K562 (cell line): ENCODE data around the gene RPL22. TPM values are rescaled to one million over a fixed set of nuclear protein-coding genes. Genes with fewer than 3 reads are reported as not detected.

Source experiments
- ARID2 ChIP-seq: fragments of 450-650 bp; IDR thresholded peaks from 2 replicates; pipeline ENCODE4 v1.6.1; 2017; ENCODE audit warnings: antibody characterized with exemption, mild to moderate bottlenecking
- BCL6 ChIP-seq: fragments of 250-450 bp; sonication (Bioruptor Pico); IDR thresholded peaks from 2 replicates; pipeline ENCODE4 v1.4.0; 2020
- CCNT2 ChIP-seq: IDR thresholded peaks from 2 replicates; pipeline ENCODE4 v1.6.1; 2011; ENCODE audit warnings: borderline replicate concordance, low read depth, mild to moderate bottlenecking, moderate library complexity, mixed read lengths, low read length; ENCODE audit not compliant: insufficient read length; ENCODE audit errors: extremely low read depth
- DDX20 ChIP-seq: fragments of 450-650 bp; IDR thresholded peaks from 2 replicates; pipeline ENCODE4 v1.6.1; 2016; ENCODE audit warnings: missing genetic modification characterization, low read depth, mild to moderate bottlenecking, missing compliant biosample characterization, moderate library complexity
- DNMT1 ChIP-seq: fragments of 450-650 bp; IDR thresholded peaks from 2 replicates; pipeline ENCODE4 v1.6.1; 2016; ENCODE audit warnings: antibody characterized with exemption, mild to moderate bottlenecking
- EP300 ChIP-seq: IDR thresholded peaks from 2 replicates; pipeline ENCODE4 v1.6.1; 2012; ENCODE audit warnings: low read length, improper control_type of control experiment
- ETS1 ChIP-seq: conservative IDR thresholded peaks from 2 replicates; pipeline ENCODE4 v1.6.1; 2011; ENCODE audit warnings: low read depth, mild to moderate bottlenecking, low read length; ENCODE audit not compliant: control insufficient read depth
- GATAD2A ChIP-seq: fragments of 450-650 bp; IDR thresholded peaks from 2 replicates; pipeline ENCODE4 v1.6.1; 2017
- HMG20A ChIP-seq: fragments of 450-650 bp; formaldehyde crosslinking; conservative IDR thresholded peaks from 2 replicates; pipeline ENCODE4 v1.4.0; 2020; ENCODE audit warnings: mild to moderate bottlenecking, mixed read lengths
- L3MBTL2 ChIP-seq: fragments of 450-650 bp; IDR thresholded peaks from 2 replicates; pipeline ENCODE4 v1.6.1; 2016; ENCODE audit warnings: mild to moderate bottlenecking, moderate library complexity
- MTF1 ChIP-seq: fragments of 250-450 bp; sonication (Bioruptor Pico); IDR thresholded peaks from 2 replicates; pipeline ENCODE4 v1.9.0; 2021; ENCODE audit warnings: moderate library complexity, mild to moderate bottlenecking, inconsistent platforms, borderline replicate concordance
- NCOA6 ChIP-seq: fragments of 450-650 bp; IDR thresholded peaks from 2 replicates; pipeline ENCODE4 v1.6.1; 2017; ENCODE audit warnings: mild to moderate bottlenecking
- NR0B1 ChIP-seq: fragments of 450-650 bp; IDR thresholded peaks from one replicate; pipeline ENCODE4 v1.6.1; 2018; ENCODE audit warnings: mild to moderate bottlenecking, moderate library complexity; ENCODE audit not compliant: partially characterized antibody
- NR2F6 ChIP-seq: fragments of 450-650 bp; formaldehyde crosslinking; IDR thresholded peaks from 2 replicates; pipeline ENCODE4 v1.4.0; 2020; ENCODE audit warnings: mild to moderate bottlenecking
- RAD51 ChIP-seq: fragments of 450-650 bp; IDR thresholded peaks from 2 replicates; pipeline ENCODE4 v1.7.1; 2016; ENCODE audit warnings: low read depth, mild to moderate bottlenecking, borderline replicate concordance
- SETDB1 ChIP-seq: IDR thresholded peaks from one replicate; pipeline ENCODE4 v1.6.1; 2012; ENCODE audit warnings: low read length, control low read depth, inconsistent platforms
- SRSF7 ChIP-seq: fragments of 200-400 bp; formaldehyde crosslinking; optimal IDR thresholded peaks from 2 replicates; pipeline ENCODE3; 2017; ENCODE audit warnings: mild to moderate bottlenecking, low read depth, low read length
- TFAP4 ChIP-seq: sonication (generic); formaldehyde crosslinking; IDR thresholded peaks from 2 replicates; pipeline ENCODE4 v1.8.0; 2022; ENCODE audit warnings: missing genetic modification reagents, mild to moderate bottlenecking, moderate library complexity, borderline replicate concordance
- TSHZ1 ChIP-seq: fragments of 250-450 bp; sonication (Bioruptor Pico); IDR thresholded peaks from 2 replicates; pipeline ENCODE4 v1.4.0; 2020; ENCODE audit warnings: mild to moderate bottlenecking, moderate library complexity
- ZKSCAN3 ChIP-seq: fragments of 250-450 bp; sonication (Bioruptor Pico); IDR thresholded peaks from 2 replicates; pipeline ENCODE4 v1.4.0; 2020
- ZNF830 ChIP-seq: fragments of 250-450 bp; sonication (Bioruptor Pico); IDR thresholded peaks from 2 replicates; pipeline ENCODE4 v1.5.0; 2021; ENCODE audit warnings: mild to moderate bottlenecking
- polyA plus RNA-seq, 8 experiments: library from polyadenylated mRNA; depleted of rRNA in 4 of 8; stranded (reverse) in 5 of 8; unstranded in 3 of 8; fragments of >200 nt; fragmentation: Nextera tagmentation in 2 of 8; fragmentation: Illumina TruSeq in 1 of 8; extraction: Ambion mirVana in 2 of 8; extraction: Trizol in 1 of 8; gene quantifications; 2 replicates each; pipeline versions ENCODE4 v1.2.1 to v1.2.3, GENCODE V29; 2011 to 2014; ENCODE audit warnings: inconsistent platforms in 1 of 8, missing spikeins in 1 of 8
- total RNA-seq, 7 experiments: library from RNA; depleted of rRNA in 6 of 7; stranded (reverse); fragments of >200 nt in 6 of 7; fragmentation: Illumina TruSeq in 2 of 7; extraction: Trizol in 2 of 7; gene quantifications; 2 replicates each; pipeline versions ENCODE4 v1.2.1 to v1.2.3, GENCODE V29; 2011 to 2021; ENCODE audit warnings: low replicate concordance in 1 of 7

The RPL22 gene
- total and polyA plus RNA-seq, 9 of the 15 experiments (the other 6 are each of a cell fraction or from before 2014, with no cell fraction given): 467 to 1,165 (median 607) TPM

GRCh38 chr1:6199298-6200187 is at the start of gene RPL22 (continued):
- peak; percentile 85 for TF ChIP-seq TFAP4
- TF ChIP-seq ETS1: peak; percentile 90
- no peak for TF ChIP-seq GATAD2A
- no peak for TF ChIP-seq ARID2
- no peak for TF ChIP-seq ZKSCAN3 (CRISPR knock-in tag)
- TF ChIP-seq ZNF830 (CRISPR knock-in tag): no peak
- no peak; the same call in 1 of the 2 replicates for TF ChIP-seq RAD51
- no peak for TF ChIP-seq SRSF7
- peak; percentile 51 for TF ChIP-seq CCNT2
- peak; percentile 77; the same call in 1 of the 2 replicates for TF ChIP-seq NCOA6
- TF ChIP-seq DNMT1: no peak
- TF ChIP-seq NR2F6 (CRISPR knock-in tag): no peak
- TF ChIP-seq NR0B1: no peak
- TF ChIP-seq BCL6 (CRISPR knock-in tag): peak; percentile 58; the same call in 1 of the 2 replicates
- no peak for TF ChIP-seq HMG20A (CRISPR knock-in tag)
- no peak for TF ChIP-seq SETDB1
- peak; percentile 98 for TF ChIP-seq L3MBTL2
- no peak for TF ChIP-seq MTF1 (CRISPR knock-in tag)
- no peak for TF ChIP-seq DDX20
- peak; percentile 58 for TF ChIP-seq EP300
- 0 out of 2 replicates have a peak, but pooled peaks have one; percentile 42 for TF ChIP-seq TSHZ1 (CRISPR knock-in tag)
